Heart left ventricle (tissue), 16 donors: ENCODE measurements around the gene RCOR2. TPM values are rescaled to one million over a fixed set of nuclear protein-coding genes. Genes with fewer than 3 reads are reported as not detected.

Source experiments
- ATAC-seq, 4 donors: fragments of 200-7000 bp; cut with Tn5 transposase; one replicate each; pipeline ENCODE4 v1.9.1; 2020 to 2022; ENCODE audit warnings: moderate library complexity in 4 of 4, mild to moderate bottlenecking in 3 of 4, moderate number of reproducible peaks in 1 of 4
- DNase-seq, 5 donors: peaks; one replicate each; pipeline ENCODE4 v3.0.0-alpha.2; 2020
- H3K27ac ChIP-seq, 12 donors: fragments of 200-600 bp; sonication (generic) in 4 of 12; one replicate each; pipeline versions ENCODE4 v1.5.0 to v1.8.0; 2016 to 2022; ENCODE audit warnings: mild to moderate bottlenecking in 2 of 12
- H3K27me3 ChIP-seq, 9 donors: fragments of 200-600 bp; sonication (generic) in 2 of 9; one replicate each; pipeline versions ENCODE4 v1.5.1 to v1.8.0; 2016 to 2022; ENCODE audit warnings: mild to moderate bottlenecking in 3 of 9
- H3K36me3 ChIP-seq, 9 donors: fragments of 200-600 bp; sonication (generic) in 2 of 9; one replicate each; pipeline versions ENCODE4 v1.5.0 to v1.8.0; 2018 to 2022; ENCODE audit warnings: mild to moderate bottlenecking in 2 of 9
- H3K4me1 ChIP-seq, 12 donors: fragments of 200-600 bp; sonication (generic) in 4 of 12; one replicate each; pipeline versions ENCODE4 v1.5.0 to v1.8.0; 2016 to 2022; ENCODE audit warnings: mild to moderate bottlenecking in 3 of 12
- H3K4me3 ChIP-seq, 12 donors: fragments of 200-600 bp; sonication (generic) in 4 of 12; one replicate each; pipeline versions ENCODE4 v1.5.0 to v1.8.0; 2017 to 2022; ENCODE audit warnings: mild to moderate bottlenecking in 9 of 12, moderate library complexity in 4 of 12
- H3K9me3 ChIP-seq, 12 donors: fragments of 200-600 bp; sonication (generic) in 4 of 12; one replicate each; pipeline versions ENCODE4 v1.5.0 to v1.8.0; 2016 to 2022; ENCODE audit warnings: mild to moderate bottlenecking in 1 of 12
- POLR2A ChIP-seq, 2 donors: fragments of 450-650 bp; IDR thresholded peaks; one replicate each; pipeline ENCODE4 v1.6.1; 2017; ENCODE audit warnings: antibody characterized with exemption in 2 of 2, mild to moderate bottlenecking in 2 of 2, moderate library complexity in 2 of 2
- WGBS, 4 donors: extraction: QIAGEN DNeasy Blood & Tissue Kit in 2 of 4; methylation state at CpG; one replicate each; pipeline versions ENCODE4 v1.1.5 to v1.1.7; 2013 to 2018; 5-methylcytosine and 5-hydroxymethylcytosine counted together
- intact Hi-C, 10 donors: fragments of 100-400 bp; cut with DNase I; formaldehyde crosslinking; loops; one replicate each; pipeline versions ENCODE4 v1.11.1 to v1.14.2; 2022
- polyA plus RNA-seq, 2 donors: library from polyadenylated mRNA; stranded (reverse); fragments of 200-250 nt; gene quantifications; one replicate each; pipeline ENCODE4 v1.2.3, GENCODE V29; 2013
- total RNA-seq, 9 donors: library from RNA; depleted of rRNA in 2 of 9; stranded (reverse); fragments of >200 nt in 2 of 9; fragmentation: NEBNext Ultra II Directional in 3 of 9; extraction: Animal tissue kit (Norgen Biotek cat#: 25700) in 3 of 9; gene quantifications; one replicate each; pipeline versions ENCODE4 v1.1.0 to v1.2.4, GENCODE V29; 2016 to 2023
- TF ChIP-seq, protein P1 (sequence below), 12 donors: fragments of 200-600 bp; sonication (generic) in 4 of 12; IDR thresholded peaks; one replicate each; pipeline versions ENCODE4 v1.5.0 to v1.8.0; 2018 to 2022; ENCODE audit warnings: antibody characterized with exemption in 12 of 12, mild to moderate bottlenecking in 5 of 12
- donor health status: ischemic (EF 13 %, LVEDD 7.1; RV severe dilation, severe dysfunction).
- donor health status: healthy with polysubstance abuse.
- donor health status: DM: no; HTN: yes; CAD: no.
- donor health status: DM: no; HTN: no; CAD: no.
- donor health status: ischemic (EF 25% LVEDD 6.9; RV normal size, moderate dysfunction).
- donor health status: ischemic (EF 25% LVEDD 5.7; RV mildly dilated, moderate dysfunction).
- donor health status: healthy.
- donor health status: DM: yes; HTN: yes; CAD: no.
- donor health status: ischemic (EF 35%, LVEDD 5.7; RV mildly dilated, moderate dysfunction).
- donor health status: nonischemic (EF 11% LVEDD 7.7; RV severe dilation, severe dysfunction).
- donor health status: DM: yes; HTN: yes; CAD: no.
- donor health status: PGD.
- donor health status: ischemic (EF 29% LVEDD 5.4; RV normal size, mild dysfunction).
- donor health status: nonischemic (EF 23%, LVEDD 6.1; RV moderate dilation, normal function).

Gene RCOR2
- total and polyA plus RNA-seq, 11 donors, result 1.9 to 5.7 (median 4.2) TPM

DNA sequence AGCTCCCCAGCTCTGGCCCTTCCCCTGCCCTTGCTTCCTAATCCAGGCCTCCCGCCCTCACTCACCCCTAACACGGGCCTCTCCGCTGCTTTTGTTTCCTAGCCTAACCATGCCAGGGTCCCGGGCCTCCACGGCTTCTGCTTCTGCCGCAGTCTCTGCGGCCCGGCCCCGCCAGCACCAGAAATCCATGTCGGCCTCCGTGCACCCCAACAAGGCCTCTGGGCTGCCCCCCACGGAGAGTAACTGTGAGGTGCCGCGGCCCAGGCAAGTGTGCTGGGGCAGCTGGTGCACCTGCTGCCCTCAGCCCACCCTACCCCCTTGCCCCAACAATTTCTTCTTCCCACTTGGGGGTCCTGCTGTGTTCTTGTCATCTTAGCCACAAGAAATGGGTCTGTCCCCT, 13.1 kb downstream of the RCOR2 start:
- DNase-seq, result no peak
- peaks cover 2 to 98% (median 89%) of the 10 kb centered on the region in 9 donors for H3K36me3 ChIP-seq
- WGBS, 4 donors, result 85 to 96% (median 92%) methylated on average over 14 of the region's 14 CpGs

DNA sequence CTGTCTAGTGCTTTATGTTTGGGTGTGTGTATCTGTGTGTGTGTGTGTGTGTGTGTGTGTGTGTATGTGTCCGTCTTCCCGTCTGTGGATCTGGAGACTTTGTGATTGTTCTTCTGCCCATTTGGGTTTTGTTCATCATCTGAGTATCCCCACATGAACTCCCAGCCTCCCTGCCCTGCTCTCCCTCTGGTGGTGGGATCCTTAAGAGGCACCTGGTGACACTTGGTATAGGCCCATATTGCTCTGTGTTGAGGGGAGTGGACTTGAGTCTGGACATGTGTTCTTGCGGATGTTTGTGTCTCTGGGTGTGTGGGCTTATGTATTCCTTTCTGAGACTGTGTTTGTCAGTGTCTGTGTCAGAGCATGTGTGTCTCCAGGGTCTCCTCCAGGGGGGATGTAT, 15.3 kb downstream of the RCOR2 start:
- peaks cover 2 to 99% (median 92%) of the 10 kb centered on the region in 9 donors for H3K36me3 ChIP-seq
- no peak overlapping the region for H3K4me3 ChIP-seq
- H3K27me3 ChIP-seq, result no peaks in the 10 kb centered on the region
- H3K9me3 ChIP-seq, result no peaks in the 10 kb centered on the region
- no peak for TF ChIP-seq POLR2A (IDR thresholded peaks at IDR 0.05)
- TF ChIP-seq, protein P1, sequence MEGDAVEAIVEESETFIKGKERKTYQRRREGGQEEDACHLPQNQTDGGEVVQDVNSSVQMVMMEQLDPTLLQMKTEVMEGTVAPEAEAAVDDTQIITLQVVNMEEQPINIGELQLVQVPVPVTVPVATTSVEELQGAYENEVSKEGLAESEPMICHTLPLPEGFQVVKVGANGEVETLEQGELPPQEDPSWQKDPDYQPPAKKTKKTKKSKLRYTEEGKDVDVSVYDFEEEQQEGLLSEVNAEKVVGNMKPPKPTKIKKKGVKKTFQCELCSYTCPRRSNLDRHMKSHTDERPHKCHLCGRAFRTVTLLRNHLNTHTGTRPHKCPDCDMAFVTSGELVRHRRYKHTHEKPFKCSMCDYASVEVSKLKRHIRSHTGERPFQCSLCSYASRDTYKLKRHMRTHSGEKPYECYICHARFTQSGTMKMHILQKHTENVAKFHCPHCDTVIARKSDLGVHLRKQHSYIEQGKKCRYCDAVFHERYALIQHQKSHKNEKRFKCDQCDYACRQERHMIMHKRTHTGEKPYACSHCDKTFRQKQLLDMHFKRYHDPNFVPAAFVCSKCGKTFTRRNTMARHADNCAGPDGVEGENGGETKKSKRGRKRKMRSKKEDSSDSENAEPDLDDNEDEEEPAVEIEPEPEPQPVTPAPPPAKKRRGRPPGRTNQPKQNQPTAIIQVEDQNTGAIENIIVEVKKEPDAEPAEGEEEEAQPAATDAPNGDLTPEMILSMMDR (IDR thresholded peaks at IDR 0.05), result peak in 1 of 12 donors; percentile 16
- H3K27ac ChIP-seq, result no peak overlapping the region
- DNase-seq (no peak), ATAC-seq (no peak)
- peaks cover 0 to 16% (median 2%) of the 10 kb centered on the region in 12 donors for H3K4me1 ChIP-seq
- WGBS, 4 donors, result 62 to 73% (median 66%) methylated on average over 3 of the region's 3 CpGs
- intact Hi-C loops, result no loop called here

More for the DNA sequence above, 13.1 kb downstream of the RCOR2 start:
- no peak for TF ChIP-seq POLR2A (IDR thresholded peaks at IDR 0.05)
- TF ChIP-seq, protein P1 (IDR thresholded peaks at IDR 0.05), result no peak
- H3K9me3 ChIP-seq, result no peaks in the 10 kb centered on the region
- intact Hi-C loops, result no loop called here
- no peak for ATAC-seq
- H3K27ac ChIP-seq, result no peak overlapping the region
- H3K4me1 ChIP-seq, result peaks cover 0 to 14% (median 6%) of the 10 kb centered on the region in 12 donors
- H3K4me3 ChIP-seq, result no peak overlapping the region
- no peaks in the 10 kb centered on the region for H3K27me3 ChIP-seq

DNA sequence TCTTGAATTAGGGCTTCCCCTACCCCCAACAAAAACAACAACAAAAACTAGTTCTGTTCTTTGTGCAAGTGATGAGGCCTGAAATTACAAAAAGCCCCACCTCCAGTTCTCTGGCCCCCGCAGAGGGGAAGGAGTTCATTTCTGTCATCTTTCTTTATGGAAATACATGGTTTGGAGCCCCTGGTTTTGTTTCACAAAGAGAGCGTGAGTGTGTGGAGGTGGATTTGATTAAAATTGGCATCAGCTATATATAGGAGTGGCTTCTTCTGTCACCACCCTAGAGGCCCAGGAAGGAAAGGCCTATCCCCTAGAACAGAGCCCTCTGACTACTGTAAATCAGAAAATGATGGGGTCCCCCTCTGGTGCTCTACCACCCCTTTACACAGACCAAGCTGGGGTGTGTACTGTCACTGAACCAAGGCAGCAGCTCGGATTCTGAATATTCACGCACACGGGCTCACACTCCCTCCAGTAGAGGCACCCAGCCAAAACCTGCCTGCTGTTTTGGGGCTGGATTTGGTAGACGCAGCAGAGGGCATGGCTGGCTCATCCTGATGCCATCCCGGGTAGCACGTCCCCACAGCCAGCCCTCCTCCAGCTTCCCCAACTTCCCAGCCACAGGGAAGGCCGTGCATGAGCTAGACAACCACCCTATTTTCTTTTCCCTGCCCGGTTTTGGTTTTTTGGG, 19.4 kb downstream of the RCOR2 start:
- WGBS, 4 donors, result 60 to 74% (median 63%) methylated on average over 10 of the region's 10 CpGs

DNA sequence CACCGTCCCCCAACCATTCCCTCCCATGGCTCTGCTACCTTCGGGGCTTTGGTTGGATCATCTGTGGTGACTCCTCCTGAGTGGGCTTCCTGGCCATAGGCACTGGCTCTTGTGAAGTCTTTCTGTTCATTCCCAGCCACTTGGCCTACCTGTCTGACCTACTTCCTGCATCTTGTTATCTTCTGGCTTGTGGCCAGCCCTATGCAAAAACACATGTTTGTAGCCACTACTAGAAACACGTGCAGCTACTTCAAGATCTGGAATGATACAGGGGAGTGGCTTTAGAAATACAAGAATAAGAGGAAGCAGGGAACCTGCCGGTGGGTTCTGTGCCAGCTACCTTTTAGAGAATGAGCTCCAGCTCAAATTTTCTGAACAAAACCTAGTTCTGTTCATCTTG, 20.9 kb downstream of the RCOR2 start:
- ATAC-seq (no peak), DNase-seq (no peak)
- Histone ChIP-seq H3K9me3 (no peaks in the 10 kb centered on the region), H3K36me3 (peaks cover 0 to 73% (median 66%) of the 10 kb centered on the region in 9 donors), H3K27ac (no peak overlapping the region), H3K4me1 (peaks cover 0 to 33% (median 10%) of the 10 kb centered on the region in 12 donors), H3K27me3 (no peaks in the 10 kb centered on the region), H3K4me3 (no peak overlapping the region)
- intact Hi-C loops, result no loop called here
- 47 to 61% (median 56%) methylated on average over 4 of the region's 4 CpGs for WGBS, 4 donors
- no peak for TF ChIP-seq POLR2A (IDR thresholded peaks at IDR 0.05)

More for the DNA sequence above, 19.4 kb downstream of the RCOR2 start:
- Histone ChIP-seq H3K36me3 (peaks cover 0 to 81% (median 77%) of the 10 kb centered on the region in 9 donors), H3K27me3 (no peaks in the 10 kb centered on the region), H3K27ac (no peak overlapping the region), H3K9me3 (no peaks in the 10 kb centered on the region), H3K4me1 (peaks cover 0 to 26% (median 7%) of the 10 kb centered on the region in 12 donors), H3K4me3 (no peak overlapping the region)
- ATAC-seq (peak in 3 of 4 donors; percentile 37 to 60 (median 46)), DNase-seq (peak in 1 of 5 donors; percentile 18)
- TF ChIP-seq, protein P1 (IDR thresholded peaks at IDR 0.05), result no peak
- TF ChIP-seq POLR2A (IDR thresholded peaks at IDR 0.05), result no peak
- intact Hi-C loops, result no loop called here
